Liver (tissue), 9 donors: ENCODE data around the gene PACSIN2. TPM values are rescaled to one million over a fixed set of nuclear protein-coding genes. Genes with fewer than 3 reads are reported as not detected.

Experiments
- DNase-seq: peaks from one replicate; pipeline ENCODE4 v3.0.0-alpha.2; 2017; ENCODE audit warnings: low spot score
- H3K27ac ChIP-seq, 2 donors: one replicate each; pipeline ENCODE4 v1.7.0; 2013; ENCODE audit warnings: inconsistent platforms in 2 of 2, low read length in 2 of 2, control low read depth in 1 of 2, low read depth in 1 of 2, mild to moderate bottlenecking in 1 of 2
- H3K27me3 ChIP-seq, 4 donors: one replicate each; pipeline versions ENCODE4 v1.6.1 to v1.7.0; 2013; ENCODE audit warnings: low read length in 3 of 4, inconsistent platforms in 1 of 4, mild to moderate bottlenecking in 1 of 4, moderate library complexity in 1 of 4; ENCODE audit not compliant: control insufficient read depth in 4 of 4, insufficient read depth in 4 of 4
- H3K36me3 ChIP-seq, 4 donors: one replicate each; pipeline versions ENCODE4 v1.6.1 to v1.7.0; 2013; ENCODE audit warnings: low read length in 3 of 4, mild to moderate bottlenecking in 3 of 4, low read depth in 1 of 4, moderate library complexity in 1 of 4; ENCODE audit not compliant: control insufficient read depth in 4 of 4, insufficient read depth in 3 of 4
- H3K4me1 ChIP-seq, 4 donors: one replicate each; pipeline versions ENCODE4 v1.6.1 to v1.7.0; 2013; ENCODE audit warnings: low read length in 3 of 4, mild to moderate bottlenecking in 3 of 4, moderate library complexity in 1 of 4; ENCODE audit not compliant: control insufficient read depth in 4 of 4, insufficient read depth in 4 of 4
- H3K4me3 ChIP-seq, 3 donors: one replicate each; pipeline versions ENCODE4 v1.6.1 to v1.7.0; 2013; ENCODE audit warnings: low read length in 3 of 3, control low read depth in 1 of 3, low read depth in 1 of 3, mild to moderate bottlenecking in 1 of 3
- H3K9ac ChIP-seq, 2 donors: one replicate each; pipeline ENCODE4 v1.7.0; 2013; ENCODE audit warnings: low read length in 2 of 2, mild to moderate bottlenecking in 2 of 2, moderate library complexity in 2 of 2, control low read depth in 1 of 2, low read depth in 1 of 2
- H3K9me3 ChIP-seq, 4 donors: one replicate each; pipeline versions ENCODE4 v1.6.1 to v1.7.0; 2013; ENCODE audit warnings: low read length in 3 of 4; ENCODE audit not compliant: control insufficient read depth in 4 of 4
- CTCF ChIP-seq: fragments of 150-350 bp; IDR thresholded peaks from 2 replicates; pipeline ENCODE4 v1.5.1; 2017; ENCODE audit warnings: improper control_type of control experiment, low read depth, low read length; ENCODE audit not compliant: missing input control
- EGR1 ChIP-seq, 2 donors: IDR thresholded peaks; 2 replicates each; pipeline ENCODE4 v1.6.1; 2016 to 2018; ENCODE audit warnings: antibody characterized with exemption in 2 of 2, low read depth in 2 of 2
- FOXA1 ChIP-seq: IDR thresholded peaks from 2 replicates; pipeline ENCODE4 v1.6.1; 2016; ENCODE audit warnings: antibody characterized with exemption
- FOXA2 ChIP-seq: IDR thresholded peaks from 2 replicates; pipeline ENCODE4 v1.6.1; 2016; ENCODE audit warnings: antibody characterized with exemption
- GABPA ChIP-seq, 2 donors: IDR thresholded peaks in 1 of 2; conservative IDR thresholded peaks in 1 of 2; 2 replicates each; pipeline ENCODE4 v1.6.1; 2016; ENCODE audit warnings: antibody characterized with exemption in 2 of 2, mild to moderate bottlenecking in 1 of 2, moderate library complexity in 1 of 2
- HNF4A ChIP-seq, 2 donors: conservative IDR thresholded peaks; 2 replicates each; pipeline ENCODE4 v1.6.1; 2016; ENCODE audit warnings: antibody characterized with exemption in 2 of 2, mild to moderate bottlenecking in 2 of 2
- HNF4G ChIP-seq: IDR thresholded peaks from 2 replicates; pipeline ENCODE4 v1.6.1; 2016; ENCODE audit warnings: antibody characterized with exemption
- JUND ChIP-seq, 2 donors: IDR thresholded peaks; 2 replicates each; pipeline ENCODE4 v1.6.1; 2016; ENCODE audit warnings: antibody characterized with exemption in 2 of 2
- MAX ChIP-seq: IDR thresholded peaks from 2 replicates; pipeline ENCODE4 v1.6.1; 2016; ENCODE audit warnings: antibody characterized with exemption
- NR2F2 ChIP-seq: IDR thresholded peaks from 2 replicates; pipeline ENCODE4 v1.6.1; 2016; ENCODE audit warnings: antibody characterized with exemption
- RAD21 ChIP-seq, 2 donors: IDR thresholded peaks; 2 replicates each; pipeline ENCODE4 v1.6.1; 2016; ENCODE audit warnings: antibody characterized with exemption in 2 of 2, mild to moderate bottlenecking in 2 of 2
- RXRA ChIP-seq, 2 donors: IDR thresholded peaks; 2 replicates each; pipeline ENCODE4 v1.6.1; 2017 to 2018; ENCODE audit warnings: antibody characterized with exemption in 2 of 2, mild to moderate bottlenecking in 1 of 2
- SP1 ChIP-seq: IDR thresholded peaks from 2 replicates; pipeline ENCODE4 v1.6.1; 2018; ENCODE audit warnings: antibody characterized with exemption, mild to moderate bottlenecking
- TAF1 ChIP-seq: conservative IDR thresholded peaks from 2 replicates; pipeline ENCODE4 v1.6.1; 2016; ENCODE audit warnings: antibody characterized with exemption, mild to moderate bottlenecking
- WGBS: extraction: QIAGEN DNeasy Blood & Tissue Kit; methylation state at CpG from one replicate; pipeline ENCODE4 v1.1.7; 2013; 5-methylcytosine and 5-hydroxymethylcytosine counted together
- polyA plus RNA-seq, 2 donors: library from polyadenylated mRNA; stranded (reverse) in 1 of 2; unstranded in 1 of 2; fragments of 200-250 nt in 1 of 2; fragments of >200 nt in 1 of 2; fragmentation: Nextera tagmentation in 1 of 2; extraction: Ambion mirVana in 1 of 2; gene quantifications; one replicate each; pipeline versions ENCODE4 v1.2.1 to v1.2.3, GENCODE V29; 2013 to 2015
- total RNA-seq, 2 donors: library from RNA; depleted of rRNA; stranded (reverse); fragments of >200 nt; gene quantifications; one replicate each; pipeline ENCODE4 v1.2.3, GENCODE V29; 2014
- TF ChIP-seq, protein P1 (sequence below): IDR thresholded peaks from 2 replicates; pipeline ENCODE4 v1.6.1; 2016; ENCODE audit warnings: antibody characterized with exemption
- TF ChIP-seq, protein P2 (sequence below): IDR thresholded peaks from 2 replicates; pipeline ENCODE4 v1.6.1; 2016; ENCODE audit warnings: antibody characterized with exemption
- donor health status: healthy.
- donor health status: healthy.
- donor health status: healthy.
- donor health status: healthy.
- donor health status: healthy.

Gene PACSIN2
- total and polyA plus RNA-seq, 4 donors, result 9.1 to 31.4 (median 17.0) TPM

DNA sequence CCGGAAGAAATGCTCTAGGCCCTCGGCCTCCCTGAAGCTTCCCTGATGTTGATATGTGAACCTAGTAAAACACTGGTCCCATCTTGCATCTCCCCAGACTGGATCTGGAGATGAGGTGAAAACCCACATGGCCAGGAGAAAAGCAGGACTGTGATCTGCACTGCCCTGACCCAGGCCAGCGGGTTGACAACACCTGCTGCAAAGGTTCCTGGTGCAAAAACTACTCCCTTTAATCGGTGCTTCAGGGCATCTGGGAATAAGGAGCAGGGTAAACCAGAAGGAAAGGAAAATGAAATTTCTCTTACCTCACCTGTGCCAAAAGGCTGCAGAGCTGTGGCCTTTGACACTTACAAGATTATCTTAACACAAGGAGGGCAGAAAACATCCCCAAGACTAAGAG, 30.6 kb downstream of the PACSIN2 start:
- TF ChIP-seq CTCF, result no peak
- TF ChIP-seq EGR1 (IDR thresholded peaks at IDR 0.05; ENCODE audit: low read depth in 2 of 2), result no peak
- Histone ChIP-seq H3K27ac (no peak overlapping the region), H3K9me3 (no peaks in the 10 kb centered on the region), H3K27me3 (no peaks in the 10 kb centered on the region), H3K4me3 (no peak overlapping the region), H3K4me1 (no peaks in the 10 kb centered on the region), H3K36me3 (peaks cover 0 to 1% (median 0%) of the 10 kb centered on the region in 4 donors), H3K9ac (no peak overlapping the region)
- DNase-seq, result no peak
- 87% methylated on average over 4 of the region's 4 CpGs for WGBS

DNA sequence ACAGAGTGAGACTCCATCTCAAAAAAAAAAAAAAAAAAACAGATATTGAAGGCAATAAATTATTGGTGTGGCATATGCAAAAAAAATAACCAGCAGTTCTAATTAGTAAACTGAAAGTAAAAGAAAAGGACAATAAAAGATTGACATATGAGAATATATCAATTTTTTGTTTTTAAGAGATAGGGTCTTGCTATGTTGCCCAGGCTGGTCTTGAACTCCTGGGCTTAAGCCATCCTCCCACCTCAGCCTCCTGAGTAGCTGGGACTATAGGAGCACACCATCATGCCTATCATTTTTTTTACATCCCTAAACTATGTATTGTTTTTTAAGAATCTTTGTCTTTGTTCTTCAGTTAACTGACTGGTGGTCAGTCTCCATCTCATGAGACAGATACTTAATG, 31.5 kb downstream of the PACSIN2 start:
- no peak overlapping the region for H3K9ac ChIP-seq
- H3K36me3 ChIP-seq, result no peaks in the 10 kb centered on the region
- no peak overlapping the region for H3K27ac ChIP-seq
- no peaks in the 10 kb centered on the region for H3K9me3 ChIP-seq
- peaks cover 0 to 2% (median under 1%) of the 10 kb centered on the region in 4 donors for H3K4me1 ChIP-seq
- H3K4me3 ChIP-seq, result no peak overlapping the region
- TF ChIP-seq EGR1 (IDR thresholded peaks at IDR 0.05; ENCODE audit: low read depth in 2 of 2) (no peak), TAF1 (no peak), RAD21 (IDR thresholded peaks at IDR 0.05) (no peak), FOXA2 (no peak), HNF4A (conservative IDR thresholded peaks at IDR 0.05) (no peak), HNF4G (no peak), FOXA1 (no peak), NR2F2 (no peak), MAX (no peak), SP1 (no peak), JUND (IDR thresholded peaks at IDR 0.05) (no peak), CTCF (no peak), GABPA (IDR thresholded peaks at IDR 0.05 in 1 of 2, conservative IDR thresholded peaks at IDR 0.05 in 1 of 2) (no peak), RXRA (IDR thresholded peaks at IDR 0.05) (no peak)
- TF ChIP-seq, protein P1, sequence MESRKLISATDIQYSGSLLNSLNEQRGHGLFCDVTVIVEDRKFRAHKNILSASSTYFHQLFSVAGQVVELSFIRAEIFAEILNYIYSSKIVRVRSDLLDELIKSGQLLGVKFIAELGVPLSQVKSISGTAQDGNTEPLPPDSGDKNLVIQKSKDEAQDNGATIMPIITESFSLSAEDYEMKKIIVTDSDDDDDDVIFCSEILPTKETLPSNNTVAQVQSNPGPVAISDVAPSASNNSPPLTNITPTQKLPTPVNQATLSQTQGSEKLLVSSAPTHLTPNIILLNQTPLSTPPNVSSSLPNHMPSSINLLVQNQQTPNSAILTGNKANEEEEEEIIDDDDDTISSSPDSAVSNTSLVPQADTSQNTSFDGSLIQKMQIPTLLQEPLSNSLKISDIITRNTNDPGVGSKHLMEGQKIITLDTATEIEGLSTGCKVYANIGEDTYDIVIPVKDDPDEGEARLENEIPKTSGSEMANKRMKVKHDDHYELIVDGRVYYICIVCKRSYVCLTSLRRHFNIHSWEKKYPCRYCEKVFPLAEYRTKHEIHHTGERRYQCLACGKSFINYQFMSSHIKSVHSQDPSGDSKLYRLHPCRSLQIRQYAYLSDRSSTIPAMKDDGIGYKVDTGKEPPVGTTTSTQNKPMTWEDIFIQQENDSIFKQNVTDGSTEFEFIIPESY, result no peak
- TF ChIP-seq, protein P2, sequence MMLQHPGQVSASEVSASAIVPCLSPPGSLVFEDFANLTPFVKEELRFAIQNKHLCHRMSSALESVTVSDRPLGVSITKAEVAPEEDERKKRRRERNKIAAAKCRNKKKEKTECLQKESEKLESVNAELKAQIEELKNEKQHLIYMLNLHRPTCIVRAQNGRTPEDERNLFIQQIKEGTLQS, result no peak
- no peaks in the 10 kb centered on the region for H3K27me3 ChIP-seq
- DNase-seq, result no peak
